Stomach (tissue), 9 donors: ENCODE measurements around the gene NELL1. TPM values are rescaled to one million over a fixed set of nuclear protein-coding genes. Genes with fewer than 3 reads are reported as not detected.

Experiments used
- DNase-seq, 2 donors: peaks; one replicate each; pipeline versions ENCODE4 v3.0.0 to v3.0.0-alpha.2; 2013 to 2019
- H3K27ac ChIP-seq, 5 donors: fragments of 200-600 bp in 4 of 5; sonication (generic) in 4 of 5; one replicate each; pipeline ENCODE4 v1.5.1; 2013 to 2019; ENCODE audit warnings: mild to moderate bottlenecking in 1 of 5, moderate library complexity in 1 of 5
- H3K27me3 ChIP-seq, 3 donors: fragments of 200-600 bp; sonication (generic); one replicate each; pipeline ENCODE4 v1.5.1; 2017 to 2019; ENCODE audit warnings: mixed run types in 1 of 3
- H3K36me3 ChIP-seq, 4 donors: fragments of 200-600 bp; sonication (generic); 1 replicate in 3 of 4; 2 replicates in 1 of 4; pipeline ENCODE4 v1.5.1; 2016 to 2019
- H3K4me1 ChIP-seq, 4 donors: fragments of 200-600 bp; sonication (generic); one replicate each; pipeline ENCODE4 v1.5.1; 2016 to 2019
- H3K4me3 ChIP-seq, 4 donors: fragments of 200-600 bp; sonication (generic) in 3 of 4; one replicate each; pipeline ENCODE4 v1.5.1; 2016 to 2019; ENCODE audit warnings: mild to moderate bottlenecking in 1 of 4
- H3K9me3 ChIP-seq, 4 donors: fragments of 200-600 bp; sonication (generic); one replicate each; pipeline ENCODE4 v1.5.1; 2016 to 2019
- CTCF ChIP-seq, 7 experiments: fragments of 450-650 bp in 4 of 7; fragments of 200-600 bp in 3 of 7; sonication (generic) in 3 of 7; IDR thresholded peaks; one replicate each; pipeline ENCODE4 v1.5.1; 2016 to 2019; ENCODE audit warnings: antibody characterized with exemption in 7 of 7, control low read depth in 2 of 7, mild to moderate bottlenecking in 1 of 7
- EP300 ChIP-seq: sonication (generic); formaldehyde crosslinking; IDR thresholded peaks from one replicate; pipeline ENCODE4 v1.6.1; 2017; ENCODE audit warnings: antibody characterized with exemption
- POLR2A ChIP-seq, 4 donors: fragments of 450-650 bp; IDR thresholded peaks; one replicate each; pipeline ENCODE4 v1.6.1; 2016; ENCODE audit warnings: antibody characterized with exemption in 4 of 4, control low read depth in 2 of 4, mild to moderate bottlenecking in 1 of 4, moderate library complexity in 1 of 4
- POLR2AphosphoS5 ChIP-seq, 3 donors: sonication (generic); formaldehyde crosslinking; IDR thresholded peaks; one replicate each; pipeline ENCODE4 v1.6.1; 2016; ENCODE audit warnings: antibody characterized with exemption in 3 of 3
- WGBS, 5 donors: extraction: QIAGEN DNeasy Blood & Tissue Kit in 3 of 5; methylation state at CpG; one replicate each; pipeline versions ENCODE4 v1.1.5 to v1.1.7; 2013 to 2018; 5-methylcytosine and 5-hydroxymethylcytosine counted together
- intact Hi-C: fragments of 100-400 bp; cut with DNase I; formaldehyde crosslinking; loops from one replicate; pipeline ENCODE4 v1.15.1; 2023; ENCODE audit warnings: low total_unique reads
- polyA plus RNA-seq, 3 donors: library from polyadenylated mRNA; stranded (reverse); fragments of 200-250 nt; gene quantifications; one replicate each; pipeline ENCODE4 v1.2.3, GENCODE V29; 2013
- total RNA-seq, 5 donors: library from RNA; depleted of rRNA; stranded (reverse); fragments of >200 nt; gene quantifications; one replicate each; pipeline versions ENCODE4 v1.1.0 to v1.2.3, GENCODE V29; 2014 to 2016
- donor health status: healthy with polysubstance abuse.
- donor health status: Bipolar disorder and iron deficiency.
- donor health status: healthy.

NELL1 gene
- total and polyA plus RNA-seq, 8 donors, result 0.05 to 15.4 (median 2.7) TPM; not detected in 5

- H3K27ac ChIP-seq, result no peak overlapping the region
- DNase-seq, result peak in 1 of 2 donors; percentile 26
- H3K4me3 ChIP-seq, result peak overlapping the region; percentile 27 to 44 (median 36)
- intact Hi-C loops, result no loop called here
- TF ChIP-seq POLR2AphosphoS5 (IDR thresholded peaks at IDR 0.05) (no peak), EP300 (no peak), CTCF (IDR thresholded peaks at IDR 0.05) (no peak), POLR2A (IDR thresholded peaks at IDR 0.05) (no peak)
- H3K27me3 ChIP-seq, result peaks cover 9 to 82% (median 48%) of the 10 kb centered on the region in 3 donors
- peaks cover 8 to 23% (median 19%) of the 10 kb centered on the region in 4 donors for H3K4me1 ChIP-seq
- H3K36me3 ChIP-seq, result no peaks in the 10 kb centered on the region
- no peaks in the 10 kb centered on the region for H3K9me3 ChIP-seq
- WGBS, 5 donors, result 2 to 8% (median 2%) methylated on average over 12 to 60 of the region's 60 CpGs
Observed at GRCh38 chr11:20669820-20670684, 666 bp downstream of the NELL1 start.

GRCh38 chr11:20670932-20671403 lies 1.6 kb downstream of the NELL1 start:
- Histone ChIP-seq H3K27me3 (peaks cover 9 to 82% (median 48%) of the 10 kb centered on the region in 3 donors), H3K36me3 (no peaks in the 10 kb centered on the region), H3K9me3 (no peaks in the 10 kb centered on the region), H3K27ac (no peak overlapping the region), H3K4me1 (peaks cover 8 to 23% (median 19%) of the 10 kb centered on the region in 4 donors), H3K4me3 (no peak overlapping the region)
- TF ChIP-seq CTCF (IDR thresholded peaks at IDR 0.05) (no peak), POLR2A (IDR thresholded peaks at IDR 0.05) (no peak), EP300 (no peak), POLR2AphosphoS5 (IDR thresholded peaks at IDR 0.05) (no peak)
- intact Hi-C loops, result no loop called here
- peak in 1 of 2 donors; percentile 14 for DNase-seq
- 8 to 21% (median 11%) methylated on average over 21 of the region's 21 CpGs for WGBS, 5 donors

GRCh38 chr11:20671856-20672546 lies 2.6 kb downstream of the NELL1 start:
- Histone ChIP-seq H3K27me3 (peaks cover 9 to 78% (median 48%) of the 10 kb centered on the region in 3 donors), H3K9me3 (no peaks in the 10 kb centered on the region), H3K4me1 (peaks cover 8 to 23% (median 19%) of the 10 kb centered on the region in 4 donors), H3K4me3 (no peak overlapping the region), H3K27ac (no peak overlapping the region), H3K36me3 (no peaks in the 10 kb centered on the region)
- TF ChIP-seq POLR2A (IDR thresholded peaks at IDR 0.05), result no peak
- no peak for TF ChIP-seq EP300
- TF ChIP-seq POLR2AphosphoS5 (IDR thresholded peaks at IDR 0.05), result no peak
- TF ChIP-seq CTCF (IDR thresholded peaks at IDR 0.05), result no peak
- peak in 1 of 2 donors; percentile 31 for DNase-seq
- intact Hi-C loops, result no loop called here
- WGBS, 5 donors, result 14 to 25% (median 17%) methylated on average over 6 of the region's 6 CpGs

GRCh38 chr11:20672575-20672974 lies 3.2 kb downstream of the NELL1 start:
- Histone ChIP-seq H3K27ac (no peak overlapping the region), H3K27me3 (peaks cover 9 to 72% (median 45%) of the 10 kb centered on the region in 3 donors), H3K4me1 (peaks cover 8 to 23% (median 19%) of the 10 kb centered on the region in 4 donors), H3K36me3 (no peaks in the 10 kb centered on the region), H3K4me3 (no peak overlapping the region), H3K9me3 (no peaks in the 10 kb centered on the region)
- TF ChIP-seq CTCF (IDR thresholded peaks at IDR 0.05), result peak in 1 of 7 experiments; percentile 14
- TF ChIP-seq EP300, result no peak
- TF ChIP-seq POLR2A (IDR thresholded peaks at IDR 0.05), result no peak
- intact Hi-C loops, result no loop called here
- peak in 1 of 2 donors; percentile 18 for DNase-seq
- 21 to 36% (median 31%) methylated on average over 2 of the region's 2 CpGs for WGBS, 5 donors
